Endometrial microvascular endothelial cells (primary cell): ENCODE results near the gene LNX2. TPM values are rescaled to one million over a fixed set of nuclear protein-coding genes. Genes with fewer than 3 reads are reported as not detected.

Experiments used
- in situ Hi-C: cut with HindIII; loops from 2 replicates; pipeline ENCODE4 v1.10.0; 2017; ENCODE audit warnings: low sequenced_read_pairs, low pct_unique_long_range_greater_than_20kb; ENCODE audit errors: inconsistent ontology term
- total RNA-seq: library from RNA; depleted of rRNA; stranded (reverse); fragments of >200 nt; gene quantifications from one replicate; pipeline ENCODE4 v1.2.3, GENCODE V29; 2015; ENCODE audit errors: inconsistent ontology term

The LNX2 gene
- 9.3 TPM for total RNA-seq

DNA sequence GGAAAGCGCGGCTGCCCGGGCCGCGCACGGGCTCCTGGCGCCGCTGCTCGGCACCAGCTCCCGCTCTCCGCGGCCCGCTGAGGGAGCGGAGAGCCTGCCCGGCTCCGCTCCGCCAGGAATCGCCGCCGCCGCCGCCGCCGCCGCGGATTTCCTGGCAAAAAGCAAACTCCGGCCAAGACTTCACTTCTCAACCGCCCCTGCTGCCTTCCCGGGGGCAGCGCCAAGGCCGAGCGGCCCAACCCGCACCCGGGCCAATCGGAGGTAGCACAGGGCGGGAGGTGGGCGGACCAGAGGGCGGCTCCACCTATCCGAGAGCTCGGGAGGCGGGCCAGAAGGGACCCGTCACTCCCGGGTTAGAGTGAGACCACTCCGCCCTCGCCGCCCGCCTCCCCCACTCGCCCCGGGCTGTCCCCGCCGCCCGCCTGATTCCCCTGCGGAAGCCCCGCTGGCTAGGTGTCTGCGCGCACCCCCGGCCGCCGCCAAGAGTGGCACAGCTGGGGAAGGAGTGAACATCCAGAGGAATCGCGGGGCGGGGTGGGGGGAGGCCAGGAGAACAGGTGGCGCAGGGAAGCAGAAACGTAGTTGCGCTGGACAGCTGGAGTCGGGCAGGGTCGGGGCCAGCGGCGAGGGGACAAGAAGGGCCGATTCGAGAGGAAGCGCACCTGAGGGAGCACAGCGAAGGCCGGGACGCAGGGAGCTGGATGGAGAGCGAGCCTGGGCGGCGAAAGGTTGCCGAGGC lies at the start of gene LNX2:
Gene LNX2 (minus strand): TSS at position 153 of the 739 bp plus-strand sequence. CDS start 38,826 bp downstream, outside the sequence.
- in situ Hi-C loops = no loop called here

DNA sequence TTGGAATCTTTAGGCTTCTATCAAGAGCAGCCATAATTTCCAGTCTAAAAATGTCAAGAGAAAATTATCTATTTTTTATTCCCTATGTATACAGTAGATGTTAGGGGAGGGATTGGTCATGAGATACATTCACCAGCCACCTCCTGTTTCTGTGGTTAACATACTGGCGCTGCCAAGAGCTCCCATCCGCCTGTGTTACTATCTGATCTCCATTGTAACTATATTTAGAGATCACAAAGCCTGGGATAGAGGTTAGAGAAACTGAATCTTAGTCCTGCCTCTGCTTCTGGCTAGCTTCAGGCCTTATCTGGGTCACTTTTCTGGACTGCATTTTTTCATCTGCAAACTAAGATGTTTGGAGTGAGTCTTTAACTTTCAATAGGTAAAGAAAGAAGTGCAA lies 47.6 kb upstream of the LNX2 start:
- in situ Hi-C loops = no loop called here

DNA sequence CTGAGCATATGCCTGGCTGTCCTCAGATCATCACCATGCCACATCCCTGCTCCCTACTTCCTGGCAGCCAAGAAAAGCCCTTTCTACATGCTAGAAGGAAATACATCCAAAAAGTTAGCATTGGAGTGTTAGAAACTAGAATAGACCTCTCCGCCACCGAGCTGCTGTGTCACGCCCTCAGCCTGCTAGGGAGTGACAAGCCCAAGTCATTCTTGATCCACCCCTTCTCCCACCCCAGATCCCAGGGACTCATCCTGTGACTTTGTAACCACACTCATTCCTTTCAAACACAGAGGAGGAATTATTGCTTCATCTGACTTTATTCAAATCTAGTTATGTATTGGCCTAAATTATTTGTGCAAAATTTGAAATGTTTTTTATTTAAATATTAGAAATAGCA lies 46.6 kb upstream of the LNX2 start:
- in situ Hi-C loops = no loop called here

DNA sequence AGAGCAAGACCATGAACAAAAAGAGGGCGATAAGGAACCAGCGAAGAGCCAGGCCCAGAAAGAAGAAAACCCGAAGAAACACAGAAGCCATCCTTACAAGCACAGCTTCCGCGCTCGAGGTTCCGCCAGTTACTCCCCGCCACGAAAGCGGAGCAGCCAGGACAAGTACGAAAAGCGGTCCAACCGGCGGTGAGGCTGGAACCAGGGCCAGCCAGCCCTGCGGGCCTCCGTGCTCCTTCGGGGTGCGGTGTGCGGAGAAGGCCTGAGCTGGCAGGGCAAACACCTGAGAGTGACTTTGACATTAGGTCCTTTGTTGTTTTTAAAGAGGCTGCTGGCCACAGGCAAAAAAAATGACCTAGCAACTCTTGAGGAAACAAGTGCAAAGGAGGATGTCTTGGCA lies 45.4 kb upstream of the LNX2 start:
- in situ Hi-C loops = no loop called here

DNA sequence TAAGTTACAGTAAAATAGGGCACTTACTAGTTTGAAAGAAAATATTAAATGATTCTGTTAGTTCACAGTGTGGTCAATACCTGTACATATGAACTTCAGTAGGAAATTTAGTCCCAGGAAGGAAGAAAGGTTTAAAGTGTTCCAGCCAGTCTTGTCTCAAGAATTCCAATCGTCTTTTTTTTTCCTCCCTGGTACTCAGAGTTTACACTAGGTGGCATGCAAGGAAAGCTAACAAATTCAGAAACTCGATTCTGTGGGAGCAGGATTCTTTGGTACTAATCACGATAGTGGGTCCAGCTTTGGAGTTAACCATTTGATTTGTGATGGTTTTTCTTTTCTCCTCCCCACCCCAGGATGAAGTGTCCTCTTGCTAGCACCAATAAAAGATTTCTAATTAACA lies 45.0 kb upstream of the LNX2 start:
- in situ Hi-C loops = no loop called here

DNA sequence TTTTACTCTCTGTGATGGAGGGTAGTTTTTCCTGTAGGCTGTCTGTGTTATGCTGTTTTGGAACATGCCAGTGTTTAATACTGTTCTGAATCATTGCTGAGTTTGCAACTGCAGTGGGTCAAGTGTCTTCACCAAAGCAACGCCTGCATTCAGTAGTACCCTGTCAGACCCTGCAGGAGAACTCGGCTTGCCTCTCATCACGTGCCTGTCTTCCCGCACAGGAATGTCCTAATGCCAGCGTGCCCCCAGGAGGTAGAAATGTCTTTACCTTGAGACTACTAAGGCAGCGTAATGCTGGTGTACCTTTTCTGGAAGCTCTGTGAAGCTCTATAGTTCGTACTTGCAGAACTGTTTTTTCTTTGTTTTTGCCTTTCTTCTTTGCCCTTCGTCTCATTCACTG lies 43.6 kb upstream of the LNX2 start:
- in situ Hi-C loops = no loop called here

DNA sequence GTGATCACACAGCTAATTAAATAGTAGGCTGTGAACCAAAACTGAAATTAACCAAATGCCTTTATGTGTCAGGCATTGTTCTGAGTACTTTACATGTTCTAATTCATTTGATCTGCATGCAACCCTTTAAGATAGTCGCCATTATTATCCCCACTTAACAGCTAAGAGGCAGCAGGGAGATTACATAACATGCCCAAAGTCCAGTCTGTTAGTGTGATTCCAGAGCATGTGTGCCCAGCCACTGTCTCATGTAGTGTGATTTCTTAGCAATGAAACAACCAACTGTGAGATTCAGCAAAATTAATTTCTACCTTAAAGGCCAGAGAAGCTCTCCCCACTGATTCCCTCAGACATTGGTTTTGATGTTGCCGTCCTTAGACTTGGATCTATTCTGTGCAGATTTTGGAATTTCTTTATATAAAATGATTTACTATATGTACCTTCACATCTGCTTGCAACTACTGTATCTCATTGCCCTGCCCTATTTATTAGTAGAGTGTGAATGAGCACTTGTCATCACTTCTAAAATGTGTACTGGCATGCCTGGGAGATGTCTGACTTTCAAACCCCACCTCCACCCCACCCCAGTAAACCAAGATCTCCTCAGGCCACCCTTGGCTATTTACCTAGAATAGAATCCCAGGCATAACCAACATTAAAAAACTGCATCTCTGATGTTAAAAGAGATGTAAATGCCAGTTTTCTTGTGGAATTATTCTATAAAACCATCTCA lies 42.6 kb upstream of the LNX2 start:
- in situ Hi-C loops = no loop called here

DNA sequence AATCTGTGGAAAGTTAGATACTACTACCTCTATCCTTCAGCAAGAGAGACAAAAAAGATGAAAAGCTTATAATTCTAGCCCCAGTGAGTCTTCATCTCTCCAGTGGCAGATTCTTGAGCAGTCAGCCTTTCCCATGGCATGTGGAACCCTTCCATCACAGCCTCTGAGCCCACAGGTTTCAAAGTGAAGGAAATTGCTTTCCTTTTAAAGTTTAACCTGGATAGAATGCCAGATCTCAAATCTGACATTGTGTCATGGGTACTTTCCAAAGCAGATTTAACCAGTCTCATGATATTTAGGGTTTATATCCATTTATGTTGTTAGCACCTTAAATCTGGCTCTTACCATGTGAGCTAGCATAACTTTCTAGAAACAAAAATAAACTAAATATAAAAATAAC lies 40.7 kb upstream of the LNX2 start:
- in situ Hi-C loops = no loop called here

DNA sequence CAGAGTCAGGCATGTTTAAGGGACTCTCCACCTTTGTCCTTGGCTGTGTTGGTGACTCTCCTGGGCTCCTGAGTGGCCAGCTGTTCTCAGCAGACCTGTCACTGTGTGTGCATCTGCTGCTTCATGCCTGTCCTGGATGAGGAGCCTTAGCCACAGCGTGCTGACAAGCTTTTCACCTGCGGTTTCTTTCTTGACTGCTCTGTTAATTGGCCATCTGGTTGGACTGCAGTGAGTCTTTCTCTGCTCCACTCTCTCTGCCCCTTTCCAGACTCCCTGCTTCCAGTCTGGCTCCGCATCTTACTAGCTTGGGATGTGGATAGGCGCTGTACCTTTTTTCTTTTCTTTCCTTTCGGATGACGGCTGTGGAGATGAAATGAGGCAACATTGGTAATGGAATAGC lies 40.2 kb upstream of the LNX2 start:
- in situ Hi-C loops = no loop called here

DNA sequence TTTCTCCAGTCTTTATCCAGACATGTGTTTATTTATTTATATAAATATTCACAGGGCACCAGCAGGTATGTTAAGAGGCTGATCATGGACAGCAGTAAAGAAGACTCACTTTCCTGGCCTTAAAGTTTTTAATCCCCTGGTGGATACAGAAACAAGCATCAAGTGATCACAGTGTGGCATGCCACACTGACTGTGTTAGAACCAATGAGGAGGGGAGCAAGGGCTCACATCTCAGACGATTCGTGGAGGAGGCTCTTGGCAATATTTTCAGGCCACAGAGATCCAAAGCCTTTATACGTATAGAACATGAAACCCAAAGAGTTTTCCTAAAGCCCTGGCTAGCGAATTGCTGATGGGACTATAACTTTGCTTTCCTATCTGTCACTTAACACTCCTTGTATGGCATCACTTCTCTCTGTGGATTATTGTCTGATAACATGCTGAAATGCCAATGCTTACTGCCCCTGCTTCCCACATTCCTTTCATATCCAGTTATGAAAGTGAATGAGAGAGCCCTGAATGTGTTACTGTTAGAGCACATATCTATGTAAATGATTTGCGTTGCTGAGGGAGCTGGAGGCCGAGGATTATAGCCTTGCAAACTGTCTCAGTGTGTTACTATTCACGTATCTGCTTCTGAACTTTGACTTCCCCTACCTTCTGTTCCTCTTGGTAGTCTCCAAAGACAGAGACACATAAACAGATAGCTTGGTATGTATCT lies 39.0 kb upstream of the LNX2 start:
- in situ Hi-C loops = no loop called here

DNA sequence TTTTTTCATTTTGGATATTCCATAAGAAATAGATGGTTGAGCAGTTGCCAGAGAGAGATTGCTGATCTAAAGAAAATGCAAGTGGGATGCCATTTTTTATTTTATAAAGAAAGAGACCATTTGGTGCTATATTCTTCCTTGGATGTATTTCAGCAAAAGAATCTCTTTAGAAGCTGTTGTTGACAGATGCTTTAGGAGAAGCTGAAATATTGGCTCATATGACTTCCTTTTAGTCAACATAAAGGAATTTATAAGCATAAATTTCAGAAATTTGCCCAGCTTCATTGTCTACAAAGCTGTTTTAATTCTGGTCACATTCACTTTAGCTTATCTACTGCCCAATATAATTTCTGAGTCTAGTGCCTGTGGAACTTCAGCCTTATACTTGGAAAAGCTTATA lies 38.2 kb upstream of the LNX2 start:
- in situ Hi-C loops = no loop called here

DNA sequence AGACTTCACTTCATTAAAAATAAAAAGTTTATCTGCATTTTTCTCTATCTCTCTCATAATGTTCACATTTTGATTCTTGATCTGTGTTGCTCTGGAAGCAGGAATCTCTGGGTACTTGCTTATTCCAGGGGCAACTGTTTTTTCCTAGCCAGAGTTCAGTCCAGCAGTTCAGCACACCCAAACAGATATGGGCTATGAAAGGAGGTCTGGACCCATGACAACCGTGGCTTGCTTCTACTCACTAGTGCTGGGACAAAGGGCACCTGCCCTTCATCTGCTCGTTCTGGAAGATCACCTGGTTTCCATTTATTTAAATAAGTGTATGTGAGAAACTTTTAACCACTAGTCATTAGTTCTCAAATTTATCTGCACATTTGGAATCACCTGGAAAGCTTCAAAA lies 37.4 kb upstream of the LNX2 start:
- in situ Hi-C loops = no loop called here

DNA sequence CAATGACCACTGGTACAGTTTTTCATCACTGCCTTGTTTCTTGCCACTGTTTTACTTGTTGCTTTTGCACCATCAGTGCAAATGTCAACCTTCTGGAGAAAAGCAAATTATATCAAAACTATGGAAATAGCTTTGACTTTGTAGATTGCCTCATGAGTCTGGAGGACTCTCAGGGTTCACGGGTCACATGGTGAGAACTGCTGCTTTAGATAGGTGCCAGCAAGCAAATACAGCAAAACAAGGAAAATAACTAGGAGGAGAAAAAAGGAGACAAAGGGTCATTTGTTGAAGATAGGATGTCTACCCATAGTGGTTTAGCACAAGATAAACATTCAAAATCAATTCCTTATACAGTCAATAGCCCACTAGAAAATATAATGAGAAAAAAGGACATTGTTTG lies 34.5 kb upstream of the LNX2 start:
- in situ Hi-C loops = no loop called here

DNA sequence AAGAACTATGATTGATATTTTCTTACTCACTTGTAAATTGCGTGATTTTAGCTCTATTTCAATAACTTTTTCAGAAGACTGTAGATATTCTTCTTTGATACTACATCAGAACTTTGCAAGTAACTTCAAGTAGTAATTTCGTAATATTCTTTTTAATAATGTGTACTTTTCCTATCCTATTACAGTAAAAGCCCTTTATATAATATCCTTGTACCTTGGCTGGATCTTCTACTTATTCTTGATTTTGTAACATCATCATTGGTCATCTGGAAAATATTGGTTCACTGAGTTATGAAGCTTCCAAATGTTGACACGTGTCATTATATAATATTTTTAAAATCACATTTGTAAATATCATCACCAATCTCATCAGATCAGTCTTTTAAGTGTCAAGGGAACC lies 33.7 kb upstream of the LNX2 start:
- in situ Hi-C loops = no loop called here

DNA sequence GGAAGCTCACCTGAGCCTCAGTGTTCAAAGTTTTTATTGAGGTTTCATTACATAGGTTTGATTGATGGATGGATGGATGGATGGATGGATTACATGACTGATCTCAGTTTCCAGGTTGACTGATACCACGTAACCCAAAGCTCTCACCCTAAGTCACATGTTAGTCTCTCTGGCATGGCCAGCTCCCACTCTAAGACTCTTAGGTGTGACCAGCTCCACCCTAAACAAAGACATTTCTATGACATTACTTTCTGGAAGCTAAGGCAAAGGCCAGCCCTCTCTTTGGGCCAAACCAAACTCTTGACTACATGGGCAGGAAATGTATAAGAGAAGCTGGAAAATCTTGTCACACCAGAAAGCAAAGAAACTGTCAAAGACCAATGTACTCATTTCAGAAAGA lies 30.0 kb upstream of the LNX2 start:
- in situ Hi-C loops = no loop called here

DNA sequence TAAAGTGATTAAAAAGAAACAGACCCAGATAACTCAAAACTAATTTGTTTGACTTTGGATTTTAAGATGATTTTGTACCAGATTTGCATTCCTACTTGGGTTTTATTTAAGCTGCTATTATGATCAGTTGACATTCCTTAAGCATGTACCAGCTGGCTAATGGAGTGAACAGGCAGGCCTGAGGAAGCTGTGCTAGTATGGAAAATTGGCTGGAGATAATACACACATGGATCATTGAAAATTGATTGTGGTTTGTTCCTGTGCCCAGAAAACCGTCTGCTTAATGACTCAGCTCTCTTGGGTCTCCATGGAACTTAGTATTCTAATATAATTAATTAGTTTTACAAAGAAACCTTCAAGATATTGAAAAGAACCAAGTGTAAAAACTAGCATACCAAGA lies 24.0 kb upstream of the LNX2 start:
- in situ Hi-C loops = no loop called here

DNA sequence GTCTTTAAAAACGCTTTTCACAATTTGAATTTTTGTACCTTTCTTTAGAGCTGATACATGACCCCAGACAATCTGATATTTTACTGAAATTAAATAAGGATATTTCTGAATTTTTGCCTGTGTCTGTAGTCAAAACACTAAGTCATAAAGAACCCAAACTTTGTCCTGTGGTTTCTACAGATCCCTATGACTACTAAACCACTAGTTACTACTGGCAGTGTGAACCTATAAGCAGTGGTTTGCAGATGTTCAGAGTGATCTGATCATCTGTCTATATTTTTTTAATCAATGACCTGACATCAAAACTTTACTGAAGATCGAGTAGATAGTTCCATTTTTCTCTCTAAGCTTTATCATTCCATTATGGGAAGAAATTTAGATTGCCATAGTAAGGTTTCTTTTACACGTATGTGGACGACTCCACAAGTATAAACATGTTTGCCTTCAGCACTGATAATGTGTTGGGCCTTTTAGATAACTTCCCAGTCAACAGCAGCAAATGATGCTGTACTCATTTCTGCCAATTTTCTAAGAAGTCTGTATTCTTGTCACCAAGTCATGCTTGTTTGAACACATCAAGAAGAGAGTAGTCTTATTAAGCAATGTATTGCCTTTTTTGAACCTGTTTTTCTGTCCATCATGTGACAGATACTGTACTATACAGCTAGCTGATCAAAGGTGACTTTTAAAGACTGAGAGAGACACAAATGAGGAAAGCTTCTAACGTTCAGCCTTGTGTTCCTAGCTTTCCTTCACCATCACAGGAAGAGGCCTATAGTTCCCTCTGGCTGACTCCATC lies 23.2 kb upstream of the LNX2 start:
- in situ Hi-C loops = no loop called here

DNA sequence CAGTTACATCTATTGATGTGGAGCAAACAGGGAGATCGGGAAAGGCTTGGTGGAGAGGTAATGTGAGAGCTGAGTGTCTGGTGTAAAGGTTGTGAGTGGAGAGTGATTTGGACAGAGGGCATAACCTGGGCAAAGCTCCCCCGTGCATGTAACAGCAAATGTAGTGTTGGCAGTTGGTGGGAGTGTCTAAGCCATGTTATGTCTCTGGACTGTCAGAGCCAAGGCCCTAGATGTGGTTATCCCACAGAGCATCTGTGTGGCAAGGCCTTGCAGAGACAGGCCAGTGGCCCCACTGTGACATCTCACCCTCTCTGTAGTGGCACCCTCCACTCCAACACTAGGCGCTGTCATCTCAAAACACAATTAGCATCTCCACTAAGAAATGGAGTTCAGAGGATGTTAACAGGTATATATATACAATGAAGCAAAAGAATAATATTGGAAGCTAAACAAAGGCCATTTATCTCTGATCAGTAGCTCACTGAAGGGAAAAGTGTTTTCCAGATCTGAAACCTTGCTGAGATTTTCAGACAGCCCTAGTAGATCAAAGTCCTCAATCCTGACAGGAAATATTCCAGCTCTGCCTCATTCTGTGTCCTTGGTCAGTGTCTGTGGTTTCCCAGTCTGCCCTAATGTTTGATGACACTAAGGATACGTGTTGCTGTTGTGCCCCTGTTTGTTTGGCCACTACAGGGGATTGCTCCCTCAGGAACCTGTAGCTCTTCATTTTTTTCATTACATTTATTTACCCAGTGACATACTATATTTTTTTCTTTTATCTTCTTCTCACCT lies 21.6 kb upstream of the LNX2 start:
- in situ Hi-C loops = no loop called here
